Fibroblast of villous mesenchyme (primary cell): ENCODE data around the gene PRKN. TPM values are rescaled to one million over a fixed set of nuclear protein-coding genes. Genes with fewer than 3 reads are reported as not detected.

Experiments
- DNase-seq: peaks from one replicate; pipeline ENCODE4 v3.0.0-alpha.2; 2010; ENCODE audit warnings: low read depth
- H3K4me3 ChIP-seq: 2 replicates; pipeline ENCODE4 v1.5.1; 2011; ENCODE audit warnings: low read depth, mild to moderate bottlenecking, low read length
- total RNA-seq: library from RNA; depleted of rRNA; stranded (reverse); fragments of >200 nt; gene quantifications from 2 replicates; pipeline ENCODE4 v1.2.3, GENCODE V29; 2012
- TF ChIP-seq, protein P1 (sequence below): IDR thresholded peaks from 2 replicates; pipeline ENCODE4 v1.5.1; 2012; ENCODE audit warnings: low read depth, mild to moderate bottlenecking, low read length; ENCODE audit not compliant: insufficient read depth

Gene PRKN
- total RNA-seq, 1 donor = 2.2 TPM

- no peak overlapping the region for H3K4me3 ChIP-seq
- TF ChIP-seq, protein P1, sequence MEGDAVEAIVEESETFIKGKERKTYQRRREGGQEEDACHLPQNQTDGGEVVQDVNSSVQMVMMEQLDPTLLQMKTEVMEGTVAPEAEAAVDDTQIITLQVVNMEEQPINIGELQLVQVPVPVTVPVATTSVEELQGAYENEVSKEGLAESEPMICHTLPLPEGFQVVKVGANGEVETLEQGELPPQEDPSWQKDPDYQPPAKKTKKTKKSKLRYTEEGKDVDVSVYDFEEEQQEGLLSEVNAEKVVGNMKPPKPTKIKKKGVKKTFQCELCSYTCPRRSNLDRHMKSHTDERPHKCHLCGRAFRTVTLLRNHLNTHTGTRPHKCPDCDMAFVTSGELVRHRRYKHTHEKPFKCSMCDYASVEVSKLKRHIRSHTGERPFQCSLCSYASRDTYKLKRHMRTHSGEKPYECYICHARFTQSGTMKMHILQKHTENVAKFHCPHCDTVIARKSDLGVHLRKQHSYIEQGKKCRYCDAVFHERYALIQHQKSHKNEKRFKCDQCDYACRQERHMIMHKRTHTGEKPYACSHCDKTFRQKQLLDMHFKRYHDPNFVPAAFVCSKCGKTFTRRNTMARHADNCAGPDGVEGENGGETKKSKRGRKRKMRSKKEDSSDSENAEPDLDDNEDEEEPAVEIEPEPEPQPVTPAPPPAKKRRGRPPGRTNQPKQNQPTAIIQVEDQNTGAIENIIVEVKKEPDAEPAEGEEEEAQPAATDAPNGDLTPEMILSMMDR = no peak
- no peak for DNase-seq
These were observed 238.2 kb downstream of the PRKN start for GRCh38 chr6:162489101-162489976.

DNA sequence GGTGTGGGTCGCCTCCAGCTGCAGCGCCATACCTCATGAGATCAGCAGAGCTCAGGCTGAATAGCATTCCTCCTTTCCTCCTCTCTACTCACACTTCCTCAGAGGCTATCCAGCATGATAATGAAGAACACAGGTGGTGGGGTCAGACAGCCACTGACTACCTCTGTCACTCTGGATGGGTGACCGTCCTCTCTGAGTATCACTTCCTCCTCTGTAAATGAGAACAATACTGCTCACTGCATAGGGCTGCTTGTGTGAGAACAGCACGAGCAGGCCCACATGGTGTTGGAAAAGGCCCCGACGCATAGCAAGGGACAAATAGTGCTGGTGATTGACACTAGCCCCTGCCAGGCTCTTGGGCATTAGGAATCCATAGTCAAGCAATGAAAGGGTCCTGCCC lies 239.1 kb downstream of the PRKN start:
- no peak overlapping the region for H3K4me3 ChIP-seq
- DNase-seq = no peak
- TF ChIP-seq, protein P1 = no peak

DNA sequence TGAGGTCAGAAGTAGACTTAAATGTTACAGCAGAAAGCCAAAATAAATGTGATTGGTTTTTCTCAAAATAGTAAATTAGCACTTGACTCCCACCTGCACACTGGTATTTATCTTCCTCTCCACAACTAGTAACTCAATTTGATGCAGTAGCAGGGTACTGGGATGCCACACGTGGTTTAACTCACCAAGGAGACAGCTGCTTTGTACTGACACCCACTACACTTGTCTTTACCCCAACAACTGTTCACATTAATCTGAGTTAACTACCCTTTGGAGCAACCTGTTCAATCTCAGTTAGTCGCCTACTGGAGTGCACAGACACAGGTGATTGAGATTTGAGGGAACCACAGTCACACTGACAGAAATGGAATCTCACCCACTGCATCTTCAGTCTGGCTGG lies 242.1 kb downstream of the PRKN start:
- DNase-seq = no peak
- TF ChIP-seq, protein P1 = no peak

GRCh38 chr6:162481938-162482337 lies 245.6 kb downstream of the PRKN start:
- DNase-seq = no peak
- H3K4me3 ChIP-seq = no peak overlapping the region
- TF ChIP-seq, protein P1 = no peak

More for the DNA sequence above, 242.1 kb downstream of the PRKN start:
- no peak overlapping the region for H3K4me3 ChIP-seq

DNA sequence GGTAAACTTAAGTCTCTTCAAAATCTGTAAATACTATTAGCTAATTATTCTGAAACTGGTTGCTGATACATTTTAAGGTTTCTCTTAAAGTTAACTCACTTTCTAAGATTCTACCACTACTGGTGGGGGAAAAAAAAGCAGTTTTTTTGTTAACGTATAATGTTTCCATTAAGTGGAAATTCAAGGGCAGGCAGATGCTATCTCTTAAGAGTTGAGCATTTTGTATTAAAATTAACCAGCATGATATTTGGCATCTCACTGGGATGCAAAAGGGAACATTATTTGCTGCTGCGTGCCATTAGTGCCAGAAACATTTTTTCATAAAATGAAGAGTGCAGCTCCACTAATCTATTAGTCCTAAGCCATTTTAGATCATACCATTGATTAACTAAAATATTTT lies 246.2 kb downstream of the PRKN start:
- no peak overlapping the region for H3K4me3 ChIP-seq
- TF ChIP-seq, protein P1 = no peak
- DNase-seq = no peak

DNA sequence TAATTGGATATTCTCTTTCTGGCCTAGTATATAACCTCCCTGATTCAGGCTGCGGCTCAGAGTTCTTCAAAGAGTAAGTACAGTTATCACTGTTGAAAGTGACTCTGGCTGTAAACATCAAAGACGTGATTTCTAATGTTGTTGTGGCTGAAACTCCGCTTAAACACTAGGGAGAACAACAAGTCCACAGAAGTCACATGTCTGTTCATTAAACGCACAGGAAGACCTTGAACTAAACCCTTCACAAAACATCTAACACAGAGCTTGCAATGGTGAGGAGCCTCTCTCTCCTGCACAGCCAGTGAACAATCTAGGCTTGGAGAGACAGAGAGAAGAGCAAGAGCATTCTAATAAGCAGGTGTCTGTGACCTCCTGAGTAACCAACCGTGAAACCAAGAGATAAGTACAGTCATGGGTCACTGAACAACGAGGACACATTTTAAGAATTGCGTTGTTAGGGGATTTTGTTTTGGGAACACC lies 249.3 kb downstream of the PRKN start:
- no peak for DNase-seq
- H3K4me3 ChIP-seq = no peak overlapping the region
- TF ChIP-seq, protein P1 = no peak
